HEK293 (cell line): ENCODE measurements around the gene NARS2.
A peak's percentile ranks its signal among the peaks of the same experiment; 100 is the strongest.

Experiments used
- HOXD13 ChIP-seq: sonication (generic); formaldehyde crosslinking; IDR thresholded peaks from 2 replicates; pipeline ENCODE4 v1.8.0; 2022; ENCODE audit warnings: missing genetic modification reagents, borderline replicate concordance
- KLF1 ChIP-seq: fragments of 450-650 bp; formaldehyde crosslinking; IDR thresholded peaks from 2 replicates; pipeline ENCODE4 v1.5.1; 2016; ENCODE audit warnings: missing biosample characterization, missing genetic modification characterization
- SALL2 ChIP-seq: fragments of 450-650 bp; formaldehyde crosslinking; IDR thresholded peaks from 2 replicates; pipeline ENCODE4 v1.5.0; 2017; ENCODE audit warnings: missing biosample characterization, mild to moderate bottlenecking, missing genetic modification characterization, borderline replicate concordance
- SP2 ChIP-seq: fragments of 450-650 bp; formaldehyde crosslinking; IDR thresholded peaks from 2 replicates; pipeline ENCODE4 v1.5.1; 2016; ENCODE audit warnings: missing biosample characterization, missing genetic modification characterization
- ZBTB17 ChIP-seq: fragments of 450-650 bp; formaldehyde crosslinking; IDR thresholded peaks from 2 replicates; pipeline ENCODE4 v1.5.1; 2016; ENCODE audit warnings: missing biosample characterization, missing genetic modification characterization
- ZBTB48 ChIP-seq: fragments of 450-650 bp; formaldehyde crosslinking; IDR thresholded peaks from 2 replicates; pipeline ENCODE4 v1.5.1; 2016; ENCODE audit warnings: missing biosample characterization, missing genetic modification characterization
- ZEB2 ChIP-seq: fragments of 450-650 bp; formaldehyde crosslinking; IDR thresholded peaks from 2 replicates; pipeline ENCODE4 v1.5.1; 2016; ENCODE audit warnings: missing biosample characterization, missing genetic modification characterization
- ZFP41 ChIP-seq: fragments of 450-650 bp; formaldehyde crosslinking; IDR thresholded peaks from 2 replicates; pipeline ENCODE4 v1.5.1; 2016; ENCODE audit warnings: missing biosample characterization, missing genetic modification characterization, borderline replicate concordance
- ZFP69B ChIP-seq: fragments of 450-650 bp; formaldehyde crosslinking; IDR thresholded peaks from 2 replicates; pipeline ENCODE4 v1.5.1; 2016; ENCODE audit warnings: missing biosample characterization, missing genetic modification characterization
- ZNF10 ChIP-seq: fragments of 450-650 bp; formaldehyde crosslinking; IDR thresholded peaks from 2 replicates; pipeline ENCODE4 v1.5.1; 2017; ENCODE audit warnings: missing biosample characterization, missing genetic modification characterization
- ZNF133 ChIP-seq: fragments of 450-650 bp; formaldehyde crosslinking; IDR thresholded peaks from 2 replicates; pipeline ENCODE4 v1.5.1; 2016; ENCODE audit warnings: missing biosample characterization, missing genetic modification characterization
- ZNF184 ChIP-seq: fragments of 450-650 bp; IDR thresholded peaks from 2 replicates; pipeline ENCODE4 v1.5.1; 2018; ENCODE audit warnings: missing biosample characterization, mild to moderate bottlenecking, missing genetic modification characterization
- ZNF426 ChIP-seq: fragments of 450-650 bp; formaldehyde crosslinking; IDR thresholded peaks from 2 replicates; pipeline ENCODE4 v1.5.1; 2017; ENCODE audit warnings: missing biosample characterization, missing genetic modification characterization, mild to moderate bottlenecking, inconsistent platforms, moderate library complexity
- ZNF521 ChIP-seq: fragments of 450-650 bp; formaldehyde crosslinking; IDR thresholded peaks from 2 replicates; pipeline ENCODE4 v1.5.1; 2017; ENCODE audit warnings: missing biosample characterization, mild to moderate bottlenecking, missing genetic modification characterization
- ZNF549 ChIP-seq: fragments of 450-650 bp; IDR thresholded peaks from 2 replicates; pipeline ENCODE4 v1.5.1; 2018; ENCODE audit warnings: missing biosample characterization, missing genetic modification characterization, mild to moderate bottlenecking, inconsistent platforms, moderate library complexity
- ZNF571 ChIP-seq: fragments of 450-650 bp; formaldehyde crosslinking; IDR thresholded peaks from 2 replicates; pipeline ENCODE4 v1.5.0; 2017; ENCODE audit warnings: missing biosample characterization, missing genetic modification characterization
- ZNF600 ChIP-seq: fragments of 450-650 bp; formaldehyde crosslinking; IDR thresholded peaks from 2 replicates; pipeline ENCODE4 v1.5.1; 2016; ENCODE audit warnings: missing biosample characterization, missing genetic modification characterization
- ZNF76 ChIP-seq: fragments of 450-650 bp; formaldehyde crosslinking; IDR thresholded peaks from 2 replicates; pipeline ENCODE4; 2016; ENCODE audit warnings: low read depth, missing biosample characterization, missing genetic modification characterization, borderline replicate concordance
- ZNF837 ChIP-seq: fragments of 450-650 bp; formaldehyde crosslinking; IDR thresholded peaks from 2 replicates; pipeline ENCODE4 v1.5.1; 2016; ENCODE audit warnings: missing biosample characterization, missing genetic modification characterization
- TF ChIP-seq, protein P1 (sequence below): fragments of 450-650 bp; formaldehyde crosslinking; IDR thresholded peaks from 2 replicates; pipeline ENCODE4 v1.5.1; 2017; ENCODE audit warnings: missing biosample characterization, missing genetic modification characterization
- TF ChIP-seq, protein P2 (sequence below): fragments of 450-650 bp; formaldehyde crosslinking; optimal IDR thresholded peaks from 2 replicates; pipeline ENCODE3; 2016; ENCODE audit warnings: missing biosample characterization, mild to moderate bottlenecking, missing genetic modification characterization
- TF ChIP-seq, protein P3 (sequence below): fragments of 450-650 bp; formaldehyde crosslinking; IDR thresholded peaks from 2 replicates; pipeline ENCODE4 v1.5.1; 2016; ENCODE audit warnings: missing biosample characterization, missing genetic modification characterization
- TF ChIP-seq, protein P4 (sequence below): fragments of 450-650 bp; formaldehyde crosslinking; IDR thresholded peaks from 2 replicates; pipeline ENCODE4 v1.5.0; 2017; ENCODE audit warnings: missing biosample characterization, missing genetic modification characterization, borderline replicate concordance
- TF ChIP-seq, protein P5 (sequence below): fragments of 450-650 bp; formaldehyde crosslinking; IDR thresholded peaks from 2 replicates; pipeline ENCODE4; 2016; ENCODE audit warnings: missing biosample characterization, missing genetic modification characterization
- TF ChIP-seq, protein P6 (sequence below): fragments of 450-650 bp; formaldehyde crosslinking; IDR thresholded peaks from 2 replicates; pipeline ENCODE4 v1.5.1; 2016; ENCODE audit warnings: missing biosample characterization, missing genetic modification characterization
- TF ChIP-seq, protein P7 (sequence below): fragments of 450-650 bp; formaldehyde crosslinking; IDR thresholded peaks from 2 replicates; pipeline ENCODE4 v1.5.1; 2016; ENCODE audit warnings: missing biosample characterization, missing genetic modification characterization, low read depth

Gene NARS2

DNA sequence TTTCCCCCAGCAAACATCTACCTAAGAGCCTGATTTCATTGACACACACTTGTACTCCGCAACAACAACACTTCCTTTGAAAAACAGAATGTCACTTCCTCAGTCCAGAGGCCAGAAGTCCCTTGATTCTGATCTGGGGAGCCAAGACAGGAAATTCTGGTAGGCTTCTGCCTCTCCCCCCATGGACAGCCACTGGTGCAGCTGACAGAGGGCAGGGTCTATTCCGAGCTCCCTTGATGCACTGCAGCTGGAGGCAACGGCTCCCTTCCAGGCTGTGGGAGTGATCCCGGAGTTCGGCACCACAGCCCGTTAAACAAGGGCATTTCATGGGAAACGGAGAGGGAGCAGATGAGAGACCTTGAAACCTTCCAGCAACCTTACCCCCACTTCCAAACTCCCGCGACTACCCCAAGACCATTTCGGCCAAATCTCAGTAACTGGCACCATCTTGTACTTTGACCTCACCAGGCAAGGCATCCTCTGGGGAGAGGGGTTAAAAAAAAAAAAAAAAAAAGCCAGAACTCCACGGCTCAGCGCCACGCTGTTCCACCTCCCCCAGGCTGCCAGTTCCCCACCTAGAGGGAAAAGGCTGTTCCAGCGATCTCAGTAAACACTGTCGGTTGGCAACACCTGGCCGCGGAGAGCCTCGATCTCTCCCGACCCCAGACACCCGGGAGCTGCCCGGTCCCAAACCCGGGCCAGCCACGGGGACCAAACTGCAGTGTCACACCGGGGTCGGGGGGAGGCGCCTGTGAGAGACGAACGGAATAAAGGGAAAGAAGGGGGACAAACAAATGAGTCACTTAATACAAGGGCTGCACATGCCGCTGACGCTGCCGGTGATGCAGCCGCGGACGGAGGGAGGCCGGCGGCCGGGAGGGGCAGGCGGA is 158.1 kb downstream of the NARS2 start (continued):
- TF ChIP-seq, protein P1, sequence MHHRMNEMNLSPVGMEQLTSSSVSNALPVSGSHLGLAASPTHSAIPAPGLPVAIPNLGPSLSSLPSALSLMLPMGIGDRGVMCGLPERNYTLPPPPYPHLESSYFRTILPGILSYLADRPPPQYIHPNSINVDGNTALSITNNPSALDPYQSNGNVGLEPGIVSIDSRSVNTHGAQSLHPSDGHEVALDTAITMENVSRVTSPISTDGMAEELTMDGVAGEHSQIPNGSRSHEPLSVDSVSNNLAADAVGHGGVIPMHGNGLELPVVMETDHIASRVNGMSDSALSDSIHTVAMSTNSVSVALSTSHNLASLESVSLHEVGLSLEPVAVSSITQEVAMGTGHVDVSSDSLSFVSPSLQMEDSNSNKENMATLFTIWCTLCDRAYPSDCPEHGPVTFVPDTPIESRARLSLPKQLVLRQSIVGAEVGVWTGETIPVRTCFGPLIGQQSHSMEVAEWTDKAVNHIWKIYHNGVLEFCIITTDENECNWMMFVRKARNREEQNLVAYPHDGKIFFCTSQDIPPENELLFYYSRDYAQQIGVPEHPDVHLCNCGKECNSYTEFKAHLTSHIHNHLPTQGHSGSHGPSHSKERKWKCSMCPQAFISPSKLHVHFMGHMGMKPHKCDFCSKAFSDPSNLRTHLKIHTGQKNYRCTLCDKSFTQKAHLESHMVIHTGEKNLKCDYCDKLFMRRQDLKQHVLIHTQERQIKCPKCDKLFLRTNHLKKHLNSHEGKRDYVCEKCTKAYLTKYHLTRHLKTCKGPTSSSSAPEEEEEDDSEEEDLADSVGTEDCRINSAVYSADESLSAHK, result peak; percentile 93
- TF ChIP-seq, protein P2, sequence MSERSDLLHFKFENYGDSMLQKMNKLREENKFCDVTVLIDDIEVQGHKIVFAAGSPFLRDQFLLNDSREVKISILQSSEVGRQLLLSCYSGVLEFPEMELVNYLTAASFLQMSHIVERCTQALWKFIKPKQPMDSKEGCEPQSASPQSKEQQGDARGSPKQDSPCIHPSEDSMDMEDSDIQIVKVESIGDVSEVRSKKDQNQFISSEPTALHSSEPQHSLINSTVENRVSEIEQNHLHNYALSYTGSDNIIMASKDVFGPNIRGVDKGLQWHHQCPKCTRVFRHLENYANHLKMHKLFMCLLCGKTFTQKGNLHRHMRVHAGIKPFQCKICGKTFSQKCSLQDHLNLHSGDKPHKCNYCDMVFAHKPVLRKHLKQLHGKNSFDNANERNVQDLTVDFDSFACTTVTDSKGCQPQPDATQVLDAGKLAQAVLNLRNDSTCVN, result peak; percentile 60
- TF ChIP-seq ZNF426, result no peak
- no peak for TF ChIP-seq ZNF571
- TF ChIP-seq ZNF133 (tag by site-specific recombination), result no peak
- peak; percentile 73 for TF ChIP-seq ZBTB48 (tag by site-specific recombination)
- TF ChIP-seq ZFP69B (tag by site-specific recombination), result no peak; the same call in 1 of the 2 replicates
- TF ChIP-seq, protein P3, sequence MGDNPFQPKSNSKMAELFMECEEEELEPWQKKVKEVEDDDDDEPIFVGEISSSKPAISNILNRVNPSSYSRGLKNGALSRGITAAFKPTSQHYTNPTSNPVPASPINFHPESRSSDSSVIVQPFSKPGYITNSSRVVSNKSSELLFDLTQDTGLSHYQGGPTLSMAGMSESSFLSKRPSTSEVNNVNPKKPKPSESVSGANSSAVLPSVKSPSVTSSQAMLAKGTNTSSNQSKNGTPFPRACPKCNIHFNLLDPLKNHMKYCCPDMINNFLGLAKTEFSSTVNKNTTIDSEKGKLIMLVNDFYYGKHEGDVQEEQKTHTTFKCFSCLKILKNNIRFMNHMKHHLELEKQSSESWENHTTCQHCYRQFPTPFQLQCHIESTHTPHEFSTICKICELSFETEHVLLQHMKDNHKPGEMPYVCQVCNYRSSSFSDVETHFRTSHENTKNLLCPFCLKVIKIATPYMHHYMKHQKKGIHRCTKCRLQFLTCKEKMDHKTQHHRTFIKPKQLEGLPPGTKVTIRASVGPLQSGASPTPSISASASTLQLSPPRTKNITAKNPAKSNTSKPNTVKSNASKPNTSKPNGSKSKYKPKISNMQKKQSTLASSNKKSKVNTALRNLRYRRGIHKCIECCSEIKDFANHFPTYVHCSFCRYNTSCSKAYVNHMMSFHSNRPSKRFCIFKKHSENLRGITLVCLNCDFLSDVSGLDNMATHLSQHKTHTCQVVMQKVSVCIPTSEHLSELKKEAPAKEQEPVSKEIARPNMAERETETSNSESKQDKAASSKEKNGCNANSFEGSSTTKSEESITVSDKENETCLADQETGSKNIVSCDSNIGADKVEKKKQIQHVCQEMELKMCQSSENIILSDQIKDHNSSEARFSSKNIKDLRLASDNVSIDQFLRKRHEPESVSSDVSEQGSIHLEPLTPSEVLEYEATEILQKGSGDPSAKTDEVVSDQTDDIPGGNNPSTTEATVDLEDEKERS (tag by site-specific recombination), result no peak
- TF ChIP-seq ZEB2, result peak; percentile 96
- TF ChIP-seq ZNF549 (tag by site-specific recombination), result no peak
- TF ChIP-seq HOXD13 (CRISPR knock-in tag), result no peak
- TF ChIP-seq ZNF600 (tag by site-specific recombination), result peak; percentile 28; the same call in 1 of the 2 replicates
- TF ChIP-seq ZNF837 (tag by site-specific recombination), result no peak
- TF ChIP-seq, protein P4, sequence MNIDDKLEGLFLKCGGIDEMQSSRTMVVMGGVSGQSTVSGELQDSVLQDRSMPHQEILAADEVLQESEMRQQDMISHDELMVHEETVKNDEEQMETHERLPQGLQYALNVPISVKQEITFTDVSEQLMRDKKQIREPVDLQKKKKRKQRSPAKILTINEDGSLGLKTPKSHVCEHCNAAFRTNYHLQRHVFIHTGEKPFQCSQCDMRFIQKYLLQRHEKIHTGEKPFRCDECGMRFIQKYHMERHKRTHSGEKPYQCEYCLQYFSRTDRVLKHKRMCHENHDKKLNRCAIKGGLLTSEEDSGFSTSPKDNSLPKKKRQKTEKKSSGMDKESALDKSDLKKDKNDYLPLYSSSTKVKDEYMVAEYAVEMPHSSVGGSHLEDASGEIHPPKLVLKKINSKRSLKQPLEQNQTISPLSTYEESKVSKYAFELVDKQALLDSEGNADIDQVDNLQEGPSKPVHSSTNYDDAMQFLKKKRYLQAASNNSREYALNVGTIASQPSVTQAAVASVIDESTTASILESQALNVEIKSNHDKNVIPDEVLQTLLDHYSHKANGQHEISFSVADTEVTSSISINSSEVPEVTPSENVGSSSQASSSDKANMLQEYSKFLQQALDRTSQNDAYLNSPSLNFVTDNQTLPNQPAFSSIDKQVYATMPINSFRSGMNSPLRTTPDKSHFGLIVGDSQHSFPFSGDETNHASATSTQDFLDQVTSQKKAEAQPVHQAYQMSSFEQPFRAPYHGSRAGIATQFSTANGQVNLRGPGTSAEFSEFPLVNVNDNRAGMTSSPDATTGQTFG (tag by site-specific recombination), result no peak
- no peak for TF ChIP-seq ZNF10 (tag by site-specific recombination)
- no peak; the same call in 1 of the 2 replicates for TF ChIP-seq KLF1 (tag by site-specific recombination)
- TF ChIP-seq, protein P5, sequence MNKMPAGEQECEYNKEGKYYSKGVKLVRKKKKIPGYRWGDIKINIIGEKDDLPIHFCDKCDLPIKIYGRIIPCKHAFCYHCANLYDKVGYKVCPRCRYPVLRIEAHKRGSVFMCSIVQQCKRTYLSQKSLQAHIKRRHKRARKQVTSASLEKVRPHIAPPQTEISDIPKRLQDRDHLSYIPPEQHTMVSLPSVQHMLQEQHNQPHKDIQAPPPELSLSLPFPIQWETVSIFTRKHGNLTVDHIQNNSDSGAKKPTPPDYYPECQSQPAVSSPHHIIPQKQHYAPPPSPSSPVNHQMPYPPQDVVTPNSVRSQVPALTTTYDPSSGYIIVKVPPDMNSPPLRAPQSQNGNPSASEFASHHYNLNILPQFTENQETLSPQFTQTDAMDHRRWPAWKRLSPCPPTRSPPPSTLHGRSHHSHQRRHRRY (tag by site-specific recombination), result no peak
- TF ChIP-seq ZNF76 (tag by site-specific recombination), result peak; percentile 54; the same call in 1 of the 2 replicates
- TF ChIP-seq ZFP41, result no peak
- TF ChIP-seq ZNF184, result no peak
- TF ChIP-seq ZBTB17 (tag by site-specific recombination), result peak; percentile 95
- TF ChIP-seq, protein P6, sequence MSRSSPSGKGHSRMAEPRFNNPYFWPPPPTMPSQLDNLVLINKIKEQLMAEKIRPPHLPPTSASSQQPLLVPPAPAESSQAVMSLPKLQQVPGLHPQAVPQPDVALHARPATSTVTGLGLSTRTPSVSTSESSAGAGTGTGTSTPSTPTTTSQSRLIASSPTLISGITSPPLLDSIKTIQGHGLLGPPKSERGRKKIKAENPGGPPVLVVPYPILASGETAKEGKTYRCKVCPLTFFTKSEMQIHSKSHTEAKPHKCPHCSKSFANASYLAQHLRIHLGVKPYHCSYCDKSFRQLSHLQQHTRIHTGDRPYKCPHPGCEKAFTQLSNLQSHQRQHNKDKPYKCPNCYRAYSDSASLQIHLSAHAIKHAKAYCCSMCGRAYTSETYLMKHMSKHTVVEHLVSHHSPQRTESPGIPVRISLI (tag by site-specific recombination), result peak; percentile 98
- TF ChIP-seq, protein P7, sequence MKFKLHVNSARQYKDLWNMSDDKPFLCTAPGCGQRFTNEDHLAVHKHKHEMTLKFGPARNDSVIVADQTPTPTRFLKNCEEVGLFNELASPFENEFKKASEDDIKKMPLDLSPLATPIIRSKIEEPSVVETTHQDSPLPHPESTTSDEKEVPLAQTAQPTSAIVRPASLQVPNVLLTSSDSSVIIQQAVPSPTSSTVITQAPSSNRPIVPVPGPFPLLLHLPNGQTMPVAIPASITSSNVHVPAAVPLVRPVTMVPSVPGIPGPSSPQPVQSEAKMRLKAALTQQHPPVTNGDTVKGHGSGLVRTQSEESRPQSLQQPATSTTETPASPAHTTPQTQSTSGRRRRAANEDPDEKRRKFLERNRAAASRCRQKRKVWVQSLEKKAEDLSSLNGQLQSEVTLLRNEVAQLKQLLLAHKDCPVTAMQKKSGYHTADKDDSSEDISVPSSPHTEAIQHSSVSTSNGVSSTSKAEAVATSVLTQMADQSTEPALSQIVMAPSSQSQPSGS (tag by site-specific recombination), result no peak
- TF ChIP-seq SALL2 (tag by site-specific recombination), result no peak
- TF ChIP-seq ZNF521 (tag by site-specific recombination), result no peak
- TF ChIP-seq SP2 (tag by site-specific recombination), result no peak; the same call in 1 of the 2 replicates
